ENCODE measurements around the gene TRAPPC6A. TPM values are rescaled to one million over a fixed set of nuclear protein-coding genes. Genes with fewer than 3 reads are reported as not detected.
A peak's percentile ranks its signal among the peaks of the same experiment; 100 is the strongest.

TRAPPC6A gene
- total RNA-seq, 4 donors from 2014 or later = 18.4 to 29.2 (median 24.8) TPM

DNA sequence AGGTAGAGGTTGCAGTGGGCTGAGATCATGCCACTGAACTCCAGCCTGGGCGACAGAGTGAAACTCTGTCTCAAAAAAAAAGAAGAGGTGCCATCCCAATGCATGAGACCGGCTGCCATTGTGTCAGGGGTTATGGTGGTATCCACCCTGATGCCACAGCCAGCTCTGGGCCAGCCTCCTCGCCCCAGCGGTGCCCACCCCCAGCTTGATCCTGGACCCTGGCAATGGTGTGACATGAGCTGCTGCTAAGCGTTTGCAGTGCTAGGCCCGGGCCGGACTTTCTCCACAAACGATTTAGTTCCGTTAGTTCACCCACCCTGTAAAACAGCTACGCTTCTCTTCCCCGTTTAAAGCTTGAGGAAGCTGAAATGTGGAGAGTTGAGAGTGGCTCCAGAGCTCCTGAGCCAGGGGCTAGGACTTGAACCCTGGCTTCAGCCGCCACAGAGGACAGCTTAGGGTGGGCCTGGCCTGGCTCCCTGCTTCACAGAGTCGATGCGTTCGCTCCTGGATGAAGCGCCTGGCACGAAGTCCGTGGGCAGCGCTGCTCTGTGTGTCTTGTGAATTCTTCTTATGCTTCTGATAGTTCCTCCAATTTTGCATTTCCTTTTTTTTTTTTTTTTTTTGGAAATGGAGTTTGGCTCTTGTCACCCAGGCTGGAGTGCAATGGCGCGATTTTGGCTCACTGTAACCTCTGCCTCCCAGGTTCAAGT, 42.7 kb downstream of the TRAPPC6A start:
- in situ Hi-C loops (cut with MboI; ENCODE audit: low sequenced_read_pairs in 4 of 4) (no loop called here), intact Hi-C loops (cut with DNase I; ENCODE audit: low total_unique reads) (no loop called here)
- Histone ChIP-seq H3K27me3 (no peaks in the 10 kb centered on the region), H3K4me3 (no peak overlapping the region), H3K4me1 (no peaks in the 10 kb centered on the region), H3K36me3 (no peaks in the 10 kb centered on the region), H3K27ac (no peak overlapping the region), H3K9me3 (no peaks in the 10 kb centered on the region)
- DNase-seq (no peak), ATAC-seq (no peak)
- TF ChIP-seq, protein P1, sequence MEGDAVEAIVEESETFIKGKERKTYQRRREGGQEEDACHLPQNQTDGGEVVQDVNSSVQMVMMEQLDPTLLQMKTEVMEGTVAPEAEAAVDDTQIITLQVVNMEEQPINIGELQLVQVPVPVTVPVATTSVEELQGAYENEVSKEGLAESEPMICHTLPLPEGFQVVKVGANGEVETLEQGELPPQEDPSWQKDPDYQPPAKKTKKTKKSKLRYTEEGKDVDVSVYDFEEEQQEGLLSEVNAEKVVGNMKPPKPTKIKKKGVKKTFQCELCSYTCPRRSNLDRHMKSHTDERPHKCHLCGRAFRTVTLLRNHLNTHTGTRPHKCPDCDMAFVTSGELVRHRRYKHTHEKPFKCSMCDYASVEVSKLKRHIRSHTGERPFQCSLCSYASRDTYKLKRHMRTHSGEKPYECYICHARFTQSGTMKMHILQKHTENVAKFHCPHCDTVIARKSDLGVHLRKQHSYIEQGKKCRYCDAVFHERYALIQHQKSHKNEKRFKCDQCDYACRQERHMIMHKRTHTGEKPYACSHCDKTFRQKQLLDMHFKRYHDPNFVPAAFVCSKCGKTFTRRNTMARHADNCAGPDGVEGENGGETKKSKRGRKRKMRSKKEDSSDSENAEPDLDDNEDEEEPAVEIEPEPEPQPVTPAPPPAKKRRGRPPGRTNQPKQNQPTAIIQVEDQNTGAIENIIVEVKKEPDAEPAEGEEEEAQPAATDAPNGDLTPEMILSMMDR (IDR thresholded peaks at IDR 0.05 in 4 of 5, conservative IDR thresholded peaks at IDR 0.05 in 1 of 5) = no peak
- no peak for TF ChIP-seq POLR2A (IDR thresholded peaks at IDR 0.05)

DNA sequence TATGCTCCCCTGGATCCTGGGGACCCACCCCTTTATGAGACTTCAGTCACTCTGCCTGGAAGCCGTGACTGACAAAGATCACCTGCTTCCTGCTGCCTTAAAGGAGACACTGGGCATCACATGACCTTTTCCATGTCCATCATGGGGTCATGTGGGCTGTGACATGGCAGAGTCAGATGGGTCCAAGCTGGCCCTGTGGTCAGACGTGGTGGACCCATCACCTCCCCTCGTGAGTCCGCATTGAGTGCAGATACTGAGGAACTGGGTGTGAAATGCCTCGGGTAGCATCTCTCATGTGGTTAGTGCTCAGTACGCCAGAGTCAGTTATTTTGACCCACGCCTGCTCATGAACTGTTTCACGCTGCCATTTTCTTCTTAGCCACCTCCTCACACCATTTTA, 44.4 kb downstream of the TRAPPC6A start:
- no peaks in the 10 kb centered on the region for H3K36me3 ChIP-seq
- intact Hi-C loops (cut with DNase I; ENCODE audit: low total_unique reads) (no loop called here), in situ Hi-C loops (cut with MboI; ENCODE audit: low sequenced_read_pairs in 4 of 4) (no loop called here)
- DNase-seq = no peak
- no peaks in the 10 kb centered on the region for H3K27me3 ChIP-seq
- no peaks in the 10 kb centered on the region for H3K4me1 ChIP-seq
- no peak overlapping the region for H3K4me3 ChIP-seq
- no peak overlapping the region for H3K27ac ChIP-seq
- no peak for ATAC-seq
- TF ChIP-seq POLR2A (IDR thresholded peaks at IDR 0.05) = no peak
- TF ChIP-seq, protein P1 (IDR thresholded peaks at IDR 0.05 in 4 of 5, conservative IDR thresholded peaks at IDR 0.05 in 1 of 5) = no peak
- H3K9me3 ChIP-seq = no peaks in the 10 kb centered on the region

DNA sequence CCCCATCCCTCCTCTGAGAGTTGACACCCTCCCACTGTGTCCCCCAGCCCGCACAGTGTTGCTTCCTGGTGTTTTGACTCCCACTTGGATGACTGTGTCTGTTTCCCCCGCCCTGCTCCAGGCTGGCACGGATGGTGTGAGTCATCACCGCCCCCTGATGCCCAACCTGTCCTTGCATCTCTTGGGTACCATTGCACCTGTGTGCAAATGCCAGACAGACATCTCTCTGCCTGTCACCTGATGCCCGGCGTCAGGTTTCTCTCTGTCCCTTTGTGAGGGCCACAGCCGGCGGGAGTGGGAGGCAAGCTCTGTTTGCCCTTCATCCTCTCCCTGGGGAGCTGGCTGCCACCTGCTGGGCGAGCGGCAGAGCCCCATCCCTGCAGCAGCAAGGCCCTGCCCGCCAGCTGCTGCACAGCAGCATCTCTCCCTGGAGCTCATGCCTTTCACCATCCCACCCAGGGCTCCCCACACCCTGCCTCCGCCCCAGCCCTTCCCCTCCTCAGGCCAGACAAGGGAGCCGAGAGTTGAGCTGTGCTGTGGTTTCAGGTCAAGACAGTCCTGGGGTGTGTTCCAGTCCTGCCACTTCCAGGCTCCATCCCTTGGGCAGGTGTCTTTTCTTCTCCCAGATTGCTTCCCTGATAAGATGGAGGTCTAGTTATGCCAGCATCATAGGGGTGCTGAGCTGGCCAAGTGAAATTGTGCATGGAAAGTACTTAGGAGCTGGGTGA, 47.0 kb downstream of the TRAPPC6A start:
- Histone ChIP-seq H3K36me3 (no peaks in the 10 kb centered on the region), H3K4me1 (no peaks in the 10 kb centered on the region), H3K9me3 (no peaks in the 10 kb centered on the region), H3K27me3 (no peaks in the 10 kb centered on the region), H3K4me3 (no peak overlapping the region), H3K27ac (no peak overlapping the region)
- DNase-seq (no peak), ATAC-seq (peak in 1 of 2 donors; percentile 48)
- TF ChIP-seq POLR2A (IDR thresholded peaks at IDR 0.05) = no peak
- TF ChIP-seq, protein P1 (IDR thresholded peaks at IDR 0.05 in 4 of 5, conservative IDR thresholded peaks at IDR 0.05 in 1 of 5) = peak in 4 of 5 experiments; percentile 25 to 43 (median 28)
- intact Hi-C loops (cut with DNase I; ENCODE audit: low total_unique reads) = no loop called here
- in situ Hi-C loops (cut with MboI; ENCODE audit: low sequenced_read_pairs in 4 of 4) = no loop called here

DNA sequence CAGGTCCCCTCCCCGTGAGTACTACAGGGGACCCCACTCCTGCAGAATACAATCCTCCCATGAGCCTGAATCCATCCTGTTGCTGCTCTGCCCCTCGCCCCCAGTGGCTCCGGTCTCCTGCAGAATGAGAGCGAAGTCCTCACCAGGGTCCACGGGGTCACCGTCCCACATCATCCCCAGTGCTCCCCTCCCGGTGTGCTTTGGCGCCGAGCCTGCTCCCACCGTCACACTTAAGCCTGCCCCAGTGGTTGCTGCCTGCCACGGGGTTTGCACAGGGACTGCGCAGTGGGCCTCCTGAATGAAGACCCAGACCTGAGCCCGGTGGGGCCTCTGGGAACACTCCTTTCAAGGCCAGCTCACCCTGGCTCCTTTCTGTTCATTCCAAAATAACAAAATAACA, 47.8 kb downstream of the TRAPPC6A start:
- in situ Hi-C loops (cut with MboI; ENCODE audit: low sequenced_read_pairs in 4 of 4) = no loop called here
- Histone ChIP-seq H3K27me3 (no peaks in the 10 kb centered on the region), H3K9me3 (no peaks in the 10 kb centered on the region), H3K27ac (no peak overlapping the region), H3K4me1 (peaks cover 0 to 4% of the 10 kb centered on the region in 2 donors), H3K4me3 (no peak overlapping the region), H3K36me3 (no peaks in the 10 kb centered on the region)
- ATAC-seq (no peak), DNase-seq (no peak)
- intact Hi-C loops (cut with DNase I; ENCODE audit: low total_unique reads) = no loop called here
- TF ChIP-seq POLR2A (IDR thresholded peaks at IDR 0.05) = no peak
- TF ChIP-seq, protein P1 (IDR thresholded peaks at IDR 0.05 in 4 of 5, conservative IDR thresholded peaks at IDR 0.05 in 1 of 5) = no peak
